Neural cell (in vitro differentiated cells): ENCODE results near the gene PERM1. TPM values are rescaled to one million over a fixed set of nuclear protein-coding genes. Genes with fewer than 3 reads are reported as not detected.
"Not testable (repeated sequence)": the region's sequence is repeated elsewhere in the genome, so short reads cannot be mapped to it uniquely, and the experiment has no call there.

Experiments used
- H2AFZ ChIP-seq: fragments of 200-600, 300-800 bp; sonication (generic), shearing (Covaris generic); 2 replicates; pipeline ENCODE4 v1.6.0; 2014; ENCODE audit warnings: low read depth, mild to moderate bottlenecking, antibody characterized with exemption, low read length, moderate library complexity
- H3F3A ChIP-seq: fragments of 200-600 bp; shearing (Covaris generic); 2 replicates; pipeline ENCODE4 v1.6.1; 2016; ENCODE audit warnings: mild to moderate bottlenecking, moderate library complexity, mixed read lengths, antibody characterized with exemption, low read length; ENCODE audit not compliant: insufficient read depth, poor library complexity, severe bottlenecking
- H3K27ac ChIP-seq: fragments of 200-600, 300-800 bp; sonication (generic), shearing (Covaris generic); 2 replicates; pipeline ENCODE4 v1.5.1; 2014; ENCODE audit warnings: mild to moderate bottlenecking, low read length, moderate library complexity
- H3K27me3 ChIP-seq: fragments of 300-800, 200-600 bp; sonication (generic), shearing (Covaris generic); 2 replicates; pipeline ENCODE4 v1.6.0; 2014; ENCODE audit warnings: mild to moderate bottlenecking, low read depth, low read length, moderate library complexity; ENCODE audit not compliant: insufficient read depth
- H3K36me3 ChIP-seq: fragments of 300-800, 200-600 bp; sonication (generic), shearing (Covaris generic); 2 replicates; pipeline ENCODE4 v1.5.1; 2014; ENCODE audit warnings: mild to moderate bottlenecking, antibody characterized with exemption, low read length, moderate library complexity; ENCODE audit not compliant: insufficient read depth
- H3K4me2 ChIP-seq: fragments of 300-800, 200-600 bp; sonication (generic), shearing (Covaris generic); 2 replicates; pipeline ENCODE4 v1.6.0; 2014; ENCODE audit warnings: mild to moderate bottlenecking, low read length
- H3K4me3 ChIP-seq: fragments of 300-800, 200-600 bp; sonication (generic), shearing (Covaris generic); 2 replicates; pipeline ENCODE4 v1.5.1; 2014; ENCODE audit warnings: mild to moderate bottlenecking, low read length, moderate library complexity
- H3K79me2 ChIP-seq: fragments of 200-600 bp; shearing (Covaris generic); replicated peaks from 2 replicates; pipeline ENCODE4 v1.6.0; 2014; ENCODE audit warnings: mild to moderate bottlenecking, low read length, moderate library complexity; ENCODE audit not compliant: insufficient read depth
- H3K9ac ChIP-seq: fragments of 300-800, 200-600 bp; sonication (generic), shearing (Covaris generic); 2 replicates; pipeline ENCODE4 v1.6.1; 2016; ENCODE audit warnings: mild to moderate bottlenecking, low read length, mixed read lengths
- H3K9me2 ChIP-seq: fragments of 200-600 bp; shearing (Covaris generic); 2 replicates; pipeline ENCODE4 v1.6.1; 2016; ENCODE audit warnings: mild to moderate bottlenecking, low read length, mixed read lengths; ENCODE audit not compliant: insufficient read depth
- H3K9me3 ChIP-seq: fragments of 200-600, 300-800 bp; sonication (generic), shearing (Covaris generic); 2 replicates; pipeline ENCODE4 v1.6.1; 2016; ENCODE audit warnings: mild to moderate bottlenecking, mixed run types, low read length, moderate library complexity, mixed read lengths
- H4K20me1 ChIP-seq: fragments of 200-600 bp; shearing (Covaris generic); 2 replicates; pipeline ENCODE4 v1.6.1; 2016; ENCODE audit warnings: mild to moderate bottlenecking, mixed run types; ENCODE audit not compliant: insufficient read depth
- EP300 ChIP-seq: fragments of 450-650 bp; conservative IDR thresholded peaks from 2 replicates; pipeline ENCODE4 v1.6.1; 2014; ENCODE audit warnings: antibody characterized with exemption, mild to moderate bottlenecking, moderate library complexity; ENCODE audit not compliant: poor library complexity, severe bottlenecking
- EZH2 ChIP-seq: fragments of 200-600, 300-800 bp; shearing (Covaris generic), sonication (generic); IDR thresholded peaks from 2 replicates; pipeline ENCODE4 v1.6.1; 2014; ENCODE audit warnings: antibody characterized with exemption, low read length, borderline replicate concordance, mild to moderate bottlenecking; ENCODE audit not compliant: insufficient read depth, poor library complexity, severe bottlenecking
- MXI1 ChIP-seq: fragments of 450-650 bp; conservative IDR thresholded peaks from 2 replicates; pipeline ENCODE4 v1.6.1; 2014; ENCODE audit warnings: antibody characterized with exemption, mild to moderate bottlenecking; ENCODE audit not compliant: poor library complexity, severe bottlenecking
- POLR2AphosphoS5 ChIP-seq: IDR thresholded peaks from 2 replicates; pipeline ENCODE4 v1.6.1; 2012
- RAD21 ChIP-seq: fragments of 450-650 bp; conservative IDR thresholded peaks from 2 replicates; pipeline ENCODE4 v1.6.1; 2014; ENCODE audit warnings: antibody characterized with exemption, mild to moderate bottlenecking, moderate library complexity
- SMC3 ChIP-seq: fragments of 450-650 bp; conservative IDR thresholded peaks from 2 replicates; pipeline ENCODE4 v1.6.1; 2014; ENCODE audit warnings: antibody characterized with exemption, mild to moderate bottlenecking, moderate library complexity; ENCODE audit not compliant: poor library complexity
- TAF1 ChIP-seq: IDR thresholded peaks from 2 replicates; pipeline ENCODE4 v1.6.1; 2012; ENCODE audit warnings: low read depth
- polyA plus RNA-seq: library from polyadenylated mRNA; depleted of rRNA; stranded (reverse); fragments of >200 nt; gene quantifications from 2 replicates; pipeline ENCODE4 v1.2.3, GENCODE V29; 2014
- TF ChIP-seq, protein P1 (sequence below): fragments of 450-650 bp; IDR thresholded peaks from 2 replicates; pipeline ENCODE4 v1.5.1; 2014; ENCODE audit warnings: antibody characterized with exemption, mild to moderate bottlenecking, moderate library complexity; ENCODE audit not compliant: poor library complexity, severe bottlenecking
- TF ChIP-seq, protein P2 (sequence below): IDR thresholded peaks from 2 replicates; pipeline ENCODE4 v1.6.1; 2012; ENCODE audit warnings: borderline replicate concordance

Gene PERM1
- polyA plus RNA-seq, 1 donor from 2014 or later: not detected

DNA sequence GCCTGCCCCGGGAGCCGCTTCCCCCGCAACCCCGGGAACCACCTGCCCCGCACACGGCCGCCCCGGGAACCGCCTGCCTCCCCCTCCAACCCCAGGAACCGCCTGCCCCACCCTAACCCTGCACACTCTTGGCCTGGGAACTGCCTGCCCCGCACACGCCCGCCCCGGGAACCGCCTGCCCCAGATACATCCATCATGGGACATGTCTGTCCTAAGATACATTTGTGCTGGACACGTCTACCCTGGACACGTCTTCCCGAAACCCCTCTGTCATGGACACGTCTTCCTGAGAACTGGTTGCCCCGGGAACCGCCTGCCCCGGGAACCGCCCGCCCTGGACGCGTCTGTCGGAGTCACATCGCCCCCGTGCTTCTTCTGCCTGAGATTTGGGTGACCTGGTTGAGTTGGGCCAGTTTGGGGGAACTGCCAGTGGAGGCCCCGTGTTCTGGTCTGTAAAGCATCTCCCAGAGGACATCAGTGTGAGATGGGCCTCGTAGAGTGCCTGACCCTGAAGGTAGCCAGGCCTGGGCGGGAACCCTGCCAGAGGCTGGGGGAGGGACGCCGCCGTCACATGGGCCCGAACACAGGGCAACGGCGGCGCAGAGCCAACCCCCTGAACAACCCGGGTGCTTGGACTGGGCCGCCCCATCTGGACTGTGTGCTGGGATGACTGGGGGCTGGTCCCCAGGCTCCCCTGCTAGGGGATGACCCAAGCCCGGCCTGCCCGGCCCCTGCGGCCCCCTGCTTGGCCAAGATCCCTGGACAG lies 3.6 kb downstream of the PERM1 start:
- Histone ChIP-seq H4K20me1 (no peaks in the 10 kb centered on the region), H3K9ac (no peak overlapping the region), H3K4me2 (no peak overlapping the region), H3F3A (no peaks in the 10 kb centered on the region), H2AFZ (no peak overlapping the region), H3K9me2 (no peaks in the 10 kb centered on the region), H3K79me2 (no peaks in the 10 kb centered on the region), H3K27me3 (no peaks in the 10 kb centered on the region), H3K4me3 (no peak overlapping the region), H3K9me3 (no peaks in the 10 kb centered on the region), H3K36me3 (no peaks in the 10 kb centered on the region), H3K27ac (no peak overlapping the region)
- no peak for TF ChIP-seq POLR2AphosphoS5
- TF ChIP-seq, protein P1, sequence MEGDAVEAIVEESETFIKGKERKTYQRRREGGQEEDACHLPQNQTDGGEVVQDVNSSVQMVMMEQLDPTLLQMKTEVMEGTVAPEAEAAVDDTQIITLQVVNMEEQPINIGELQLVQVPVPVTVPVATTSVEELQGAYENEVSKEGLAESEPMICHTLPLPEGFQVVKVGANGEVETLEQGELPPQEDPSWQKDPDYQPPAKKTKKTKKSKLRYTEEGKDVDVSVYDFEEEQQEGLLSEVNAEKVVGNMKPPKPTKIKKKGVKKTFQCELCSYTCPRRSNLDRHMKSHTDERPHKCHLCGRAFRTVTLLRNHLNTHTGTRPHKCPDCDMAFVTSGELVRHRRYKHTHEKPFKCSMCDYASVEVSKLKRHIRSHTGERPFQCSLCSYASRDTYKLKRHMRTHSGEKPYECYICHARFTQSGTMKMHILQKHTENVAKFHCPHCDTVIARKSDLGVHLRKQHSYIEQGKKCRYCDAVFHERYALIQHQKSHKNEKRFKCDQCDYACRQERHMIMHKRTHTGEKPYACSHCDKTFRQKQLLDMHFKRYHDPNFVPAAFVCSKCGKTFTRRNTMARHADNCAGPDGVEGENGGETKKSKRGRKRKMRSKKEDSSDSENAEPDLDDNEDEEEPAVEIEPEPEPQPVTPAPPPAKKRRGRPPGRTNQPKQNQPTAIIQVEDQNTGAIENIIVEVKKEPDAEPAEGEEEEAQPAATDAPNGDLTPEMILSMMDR: no peak
- no peak for TF ChIP-seq MXI1
- TF ChIP-seq SMC3: no peak
- no peak for TF ChIP-seq EP300
- TF ChIP-seq TAF1: no peak
- no peak for TF ChIP-seq RAD21
- no peak for TF ChIP-seq EZH2
- TF ChIP-seq, protein P2, sequence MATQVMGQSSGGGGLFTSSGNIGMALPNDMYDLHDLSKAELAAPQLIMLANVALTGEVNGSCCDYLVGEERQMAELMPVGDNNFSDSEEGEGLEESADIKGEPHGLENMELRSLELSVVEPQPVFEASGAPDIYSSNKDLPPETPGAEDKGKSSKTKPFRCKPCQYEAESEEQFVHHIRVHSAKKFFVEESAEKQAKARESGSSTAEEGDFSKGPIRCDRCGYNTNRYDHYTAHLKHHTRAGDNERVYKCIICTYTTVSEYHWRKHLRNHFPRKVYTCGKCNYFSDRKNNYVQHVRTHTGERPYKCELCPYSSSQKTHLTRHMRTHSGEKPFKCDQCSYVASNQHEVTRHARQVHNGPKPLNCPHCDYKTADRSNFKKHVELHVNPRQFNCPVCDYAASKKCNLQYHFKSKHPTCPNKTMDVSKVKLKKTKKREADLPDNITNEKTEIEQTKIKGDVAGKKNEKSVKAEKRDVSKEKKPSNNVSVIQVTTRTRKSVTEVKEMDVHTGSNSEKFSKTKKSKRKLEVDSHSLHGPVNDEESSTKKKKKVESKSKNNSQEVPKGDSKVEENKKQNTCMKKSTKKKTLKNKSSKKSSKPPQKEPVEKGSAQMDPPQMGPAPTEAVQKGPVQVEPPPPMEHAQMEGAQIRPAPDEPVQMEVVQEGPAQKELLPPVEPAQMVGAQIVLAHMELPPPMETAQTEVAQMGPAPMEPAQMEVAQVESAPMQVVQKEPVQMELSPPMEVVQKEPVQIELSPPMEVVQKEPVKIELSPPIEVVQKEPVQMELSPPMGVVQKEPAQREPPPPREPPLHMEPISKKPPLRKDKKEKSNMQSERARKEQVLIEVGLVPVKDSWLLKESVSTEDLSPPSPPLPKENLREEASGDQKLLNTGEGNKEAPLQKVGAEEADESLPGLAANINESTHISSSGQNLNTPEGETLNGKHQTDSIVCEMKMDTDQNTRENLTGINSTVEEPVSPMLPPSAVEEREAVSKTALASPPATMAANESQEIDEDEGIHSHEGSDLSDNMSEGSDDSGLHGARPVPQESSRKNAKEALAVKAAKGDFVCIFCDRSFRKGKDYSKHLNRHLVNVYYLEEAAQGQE: no peak

DNA sequence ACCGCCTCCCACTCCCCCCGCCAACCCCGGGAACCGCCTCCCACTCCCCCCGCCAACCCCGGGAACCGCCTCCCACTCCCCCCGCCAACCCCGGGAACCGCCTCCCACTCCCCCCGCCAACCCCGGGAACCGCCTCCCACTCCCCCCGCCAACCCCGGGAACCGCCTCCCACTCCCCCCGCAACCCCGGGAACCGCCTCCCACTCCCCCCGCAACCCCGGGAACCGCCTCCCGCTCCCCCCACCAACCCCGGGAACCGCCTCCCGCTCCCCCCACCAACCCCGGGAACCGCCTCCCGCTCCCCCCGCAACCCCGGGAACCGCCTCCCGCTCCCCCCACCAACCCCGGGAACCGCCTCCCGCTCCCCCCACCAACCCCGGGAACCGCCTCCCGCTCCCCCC lies 5.1 kb downstream of the PERM1 start:
- H3K36me3 ChIP-seq, H3K9me3 ChIP-seq, H4K20me1 ChIP-seq, H3K27ac ChIP-seq, H3K9ac ChIP-seq, H3K27me3 ChIP-seq, H3K4me2 ChIP-seq, H3K4me3 ChIP-seq, H3K9me2 ChIP-seq, H3K79me2 ChIP-seq, H3F3A ChIP-seq, H2AFZ ChIP-seq: not testable (repeated sequence)
